Left hindlimb (tissue), 1 donor: Measurements from ENCODE around the gene AKT3.

ENCODE experiments used
- DNase-seq: peaks from one replicate; pipeline ENCODE4 v3.0.0-alpha.2; 2018

Gene AKT3

DNA sequence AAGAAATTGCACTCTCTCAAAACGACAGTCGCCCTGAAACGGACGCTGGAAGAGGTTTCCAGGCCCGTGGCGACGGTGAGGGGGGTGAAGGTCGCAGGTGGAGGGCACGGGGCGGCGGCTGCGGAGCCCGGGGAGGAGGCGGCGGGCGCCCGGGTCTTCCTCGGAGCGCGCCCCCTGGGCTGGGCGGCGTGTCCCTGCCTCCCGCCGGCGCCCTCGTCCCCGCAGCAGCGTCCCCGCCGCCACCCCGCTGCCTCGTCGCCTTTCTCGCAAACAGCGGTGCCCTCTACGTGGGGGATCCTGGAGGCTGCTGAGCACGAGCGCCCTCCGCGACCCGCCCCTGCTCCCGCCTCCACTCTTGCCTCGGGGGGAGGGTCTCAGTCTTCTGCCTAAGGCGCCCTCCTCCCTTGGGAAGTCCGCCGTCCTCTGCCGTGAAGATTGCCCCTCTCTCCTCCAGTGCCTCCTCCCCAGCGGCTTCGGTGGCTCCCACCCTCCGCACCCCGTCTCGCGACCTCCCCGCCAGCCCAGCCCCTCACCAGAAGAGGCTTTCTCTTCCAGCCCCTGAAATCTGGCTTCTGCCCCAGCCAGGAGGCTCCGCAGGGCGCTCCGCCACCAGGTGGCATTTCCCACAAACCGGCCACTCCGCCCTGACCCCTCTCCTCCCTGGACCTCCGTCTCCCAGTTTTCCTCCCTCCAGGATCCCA, 366.8 kb downstream of the AKT3 start:
- DNase-seq: no peak

DNA sequence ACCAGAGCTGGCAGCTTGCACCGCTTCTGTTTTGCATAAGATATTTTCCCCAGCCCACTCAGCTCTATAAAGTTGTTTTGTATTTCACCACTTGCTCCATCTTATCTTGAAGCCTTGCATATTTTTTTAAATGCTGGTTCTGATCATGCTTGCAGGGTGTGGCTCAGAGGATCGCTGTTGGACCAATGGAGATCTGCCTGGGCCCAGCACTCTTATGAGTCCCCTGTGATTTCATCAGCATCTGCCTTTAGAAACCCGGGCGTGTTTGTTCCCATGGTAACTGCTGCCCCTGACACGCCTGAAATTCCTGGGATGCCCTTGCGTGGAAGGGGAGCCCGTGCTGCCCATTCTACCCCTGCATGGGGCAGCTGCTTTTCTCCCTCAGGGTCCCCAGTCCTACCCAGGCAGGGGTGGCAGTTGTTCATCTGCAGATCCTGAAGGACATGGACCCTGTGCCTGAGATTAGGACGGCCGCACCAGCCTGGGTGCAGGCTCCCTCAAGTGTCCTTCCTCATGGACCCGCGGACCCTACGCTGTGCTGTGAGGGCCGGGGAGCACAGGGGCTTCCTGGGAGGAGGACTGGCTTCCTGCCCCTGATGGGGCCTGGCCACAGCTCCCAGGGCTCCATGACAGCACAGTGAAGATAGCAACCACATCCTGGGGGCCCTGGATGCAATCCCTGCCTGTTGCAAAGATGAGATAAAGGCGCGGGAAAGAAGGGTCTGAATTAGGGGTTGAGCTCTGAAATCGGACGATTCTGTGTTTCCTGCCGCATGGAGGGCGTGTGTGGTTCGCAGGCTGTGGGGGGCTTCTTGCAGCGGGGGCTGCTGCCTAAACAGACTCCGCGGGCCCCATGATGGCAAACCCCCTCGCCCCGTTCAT, 367.7 kb downstream of the AKT3 start:
- DNase-seq: no peak

DNA sequence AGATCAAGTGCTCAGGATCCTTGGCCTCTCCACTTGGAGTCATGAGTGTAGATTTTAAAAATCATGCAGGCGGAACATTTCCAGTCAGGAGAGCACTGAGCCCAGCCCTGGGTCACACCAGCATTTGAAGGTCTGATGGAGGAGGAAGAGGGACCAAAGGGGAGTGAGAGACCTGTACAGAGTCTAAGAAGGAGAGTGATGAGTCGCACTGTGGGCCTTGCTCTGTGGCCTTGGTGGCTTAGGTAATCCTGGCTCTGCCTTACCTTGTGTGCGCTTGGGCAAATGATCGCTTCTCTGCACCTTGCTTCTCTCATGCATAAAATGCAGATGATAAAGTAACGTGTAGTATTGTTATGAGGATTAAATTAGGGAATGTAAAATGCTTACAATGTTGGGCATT, 368.9 kb downstream of the AKT3 start:
- no peak for DNase-seq

DNA sequence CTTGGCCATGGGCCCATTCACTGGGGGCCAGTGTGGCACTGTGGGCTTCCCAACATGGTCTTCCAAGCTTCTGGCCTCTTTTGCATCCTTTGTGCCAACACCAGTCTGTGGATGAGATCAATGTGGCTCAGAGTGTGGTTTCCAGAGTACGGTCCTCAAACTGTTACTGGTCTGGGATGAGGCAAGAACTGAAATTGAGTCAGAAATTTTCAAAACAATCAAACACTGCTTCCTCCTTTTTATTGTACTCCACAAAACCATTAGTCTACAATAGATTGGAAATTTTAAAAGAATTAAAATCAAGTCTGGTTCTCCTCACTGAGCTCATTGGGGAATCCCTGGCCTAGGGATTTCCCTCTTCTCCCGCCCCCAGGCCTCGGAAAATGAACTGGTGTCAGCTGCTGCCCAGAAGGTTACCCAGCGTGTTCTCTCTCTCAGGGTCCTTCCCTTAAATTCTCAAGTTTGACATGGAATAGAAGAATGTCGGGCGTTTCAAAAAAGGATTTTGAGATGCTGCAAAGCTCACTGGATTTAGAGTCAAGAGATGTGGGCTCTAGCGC, 372.2 kb downstream of the AKT3 start:
- DNase-seq: no peak

DNA sequence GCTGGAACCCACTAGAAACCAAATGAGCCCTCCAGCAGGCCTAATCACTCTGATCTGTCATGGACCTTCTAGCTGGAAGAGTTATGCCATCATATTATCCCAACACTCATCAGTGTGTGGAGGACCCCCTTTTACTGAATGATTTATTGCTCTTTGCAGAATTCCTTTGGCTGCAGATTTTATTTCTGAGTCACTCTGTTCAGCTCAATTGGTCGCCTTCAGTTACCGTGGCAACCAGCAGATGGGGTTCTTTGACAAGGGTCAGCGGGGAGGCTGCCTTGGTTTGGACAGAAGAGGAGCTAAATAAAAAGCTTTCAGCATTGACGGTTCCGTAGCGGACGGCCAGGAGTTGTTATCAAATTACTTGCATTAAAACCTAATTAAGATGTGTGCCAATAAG, 374.1 kb downstream of the AKT3 start:
- DNase-seq: no peak

DNA sequence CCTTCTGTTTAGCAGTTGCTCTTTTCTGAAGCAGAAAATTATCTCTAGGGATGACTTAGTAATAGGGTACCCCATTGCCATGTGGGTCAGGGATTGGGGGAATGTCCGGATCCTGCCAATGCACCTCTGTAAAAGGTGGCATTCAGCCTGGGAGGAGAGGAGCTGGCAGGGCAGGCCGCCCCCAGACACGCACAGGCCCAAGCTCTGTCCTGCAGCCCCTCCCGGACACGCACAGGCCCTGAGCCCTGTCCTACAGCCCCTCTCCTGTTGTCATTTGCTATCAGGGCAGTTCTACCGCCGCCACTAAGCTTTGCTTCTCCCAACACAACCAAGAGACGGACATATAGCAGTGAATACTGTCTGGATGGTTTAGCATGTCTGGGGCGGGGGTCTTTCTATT, 375.1 kb downstream of the AKT3 start:
- no peak for DNase-seq

DNA sequence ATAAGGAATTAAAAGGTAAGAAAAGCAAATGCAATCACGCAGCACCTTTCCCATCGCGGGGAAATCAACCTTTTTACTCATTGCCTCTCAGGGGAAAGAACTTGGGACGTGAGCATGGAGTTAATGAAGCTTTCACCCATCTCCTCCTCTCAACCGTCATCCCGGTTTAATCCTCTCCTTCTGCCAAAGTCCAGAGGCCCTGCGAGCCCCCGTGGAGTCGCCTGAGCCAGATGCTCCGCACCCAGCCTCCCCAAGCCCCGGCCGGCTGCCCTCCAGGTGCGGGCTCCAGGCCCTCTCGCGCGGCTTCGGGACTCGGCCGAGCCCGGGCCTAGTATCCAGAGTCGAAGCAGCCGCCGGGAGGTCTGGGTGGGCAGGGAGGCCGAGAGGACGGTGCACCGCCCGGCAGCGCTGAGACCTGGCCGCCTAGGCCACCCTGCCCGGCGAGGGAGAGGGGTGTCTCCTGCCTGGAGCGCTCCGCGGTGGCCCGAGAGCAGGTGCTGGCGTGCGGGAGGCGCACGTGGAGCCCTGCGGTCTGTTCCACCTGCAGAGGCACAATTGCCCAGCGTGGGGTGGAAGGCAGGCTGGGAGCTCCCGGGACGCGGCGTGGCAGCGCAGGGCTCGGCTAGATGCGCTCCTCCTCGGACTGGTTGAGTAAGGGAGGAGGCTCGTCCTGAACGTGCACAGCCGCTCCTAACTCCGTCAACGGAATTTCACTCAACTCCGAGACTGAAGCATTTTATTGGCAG, 375.7 kb downstream of the AKT3 start:
- no peak for DNase-seq

DNA sequence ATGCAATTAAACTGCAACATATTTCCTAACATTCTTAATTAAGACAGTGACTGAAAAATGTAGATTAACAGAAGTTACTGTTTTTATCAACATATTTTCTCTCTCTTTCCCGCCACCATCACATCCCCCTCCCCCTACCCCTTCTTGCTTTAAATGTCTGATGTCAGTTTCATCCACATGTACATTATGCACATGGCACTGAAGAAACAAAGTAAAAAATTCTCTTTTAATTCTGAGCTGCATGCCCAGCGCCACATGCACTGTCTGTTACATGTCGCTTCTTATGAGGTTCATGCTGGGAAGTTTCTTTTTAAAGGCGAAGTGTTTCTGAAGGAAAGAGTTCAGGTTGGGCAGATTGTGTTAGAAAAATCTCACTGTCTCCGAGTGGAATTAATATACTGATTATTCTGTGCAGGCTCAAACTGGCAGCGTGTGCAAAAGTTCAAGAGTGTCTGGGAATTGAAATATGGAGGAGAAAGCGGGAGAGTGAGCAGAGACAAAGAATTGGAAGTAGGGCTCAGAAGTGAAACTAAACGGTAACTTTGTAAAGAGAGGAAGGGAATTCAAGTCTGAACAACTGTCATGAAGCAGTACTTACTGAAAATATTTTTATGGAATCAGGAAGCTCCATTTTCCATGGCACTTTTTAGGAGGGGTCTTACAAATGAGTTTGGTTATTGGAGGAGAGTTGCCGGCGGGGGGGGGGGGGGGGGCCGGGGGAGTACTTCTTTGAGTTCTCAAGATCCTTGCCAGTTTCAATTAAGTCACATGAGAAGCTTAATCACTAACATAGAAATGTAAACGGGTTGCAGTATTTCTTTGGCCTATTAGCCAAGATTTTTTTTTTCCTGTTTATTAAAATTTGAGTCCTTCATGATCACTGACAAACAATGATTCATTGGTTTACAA, 376.6 kb downstream of the AKT3 start:
- DNase-seq: no peak

DNA sequence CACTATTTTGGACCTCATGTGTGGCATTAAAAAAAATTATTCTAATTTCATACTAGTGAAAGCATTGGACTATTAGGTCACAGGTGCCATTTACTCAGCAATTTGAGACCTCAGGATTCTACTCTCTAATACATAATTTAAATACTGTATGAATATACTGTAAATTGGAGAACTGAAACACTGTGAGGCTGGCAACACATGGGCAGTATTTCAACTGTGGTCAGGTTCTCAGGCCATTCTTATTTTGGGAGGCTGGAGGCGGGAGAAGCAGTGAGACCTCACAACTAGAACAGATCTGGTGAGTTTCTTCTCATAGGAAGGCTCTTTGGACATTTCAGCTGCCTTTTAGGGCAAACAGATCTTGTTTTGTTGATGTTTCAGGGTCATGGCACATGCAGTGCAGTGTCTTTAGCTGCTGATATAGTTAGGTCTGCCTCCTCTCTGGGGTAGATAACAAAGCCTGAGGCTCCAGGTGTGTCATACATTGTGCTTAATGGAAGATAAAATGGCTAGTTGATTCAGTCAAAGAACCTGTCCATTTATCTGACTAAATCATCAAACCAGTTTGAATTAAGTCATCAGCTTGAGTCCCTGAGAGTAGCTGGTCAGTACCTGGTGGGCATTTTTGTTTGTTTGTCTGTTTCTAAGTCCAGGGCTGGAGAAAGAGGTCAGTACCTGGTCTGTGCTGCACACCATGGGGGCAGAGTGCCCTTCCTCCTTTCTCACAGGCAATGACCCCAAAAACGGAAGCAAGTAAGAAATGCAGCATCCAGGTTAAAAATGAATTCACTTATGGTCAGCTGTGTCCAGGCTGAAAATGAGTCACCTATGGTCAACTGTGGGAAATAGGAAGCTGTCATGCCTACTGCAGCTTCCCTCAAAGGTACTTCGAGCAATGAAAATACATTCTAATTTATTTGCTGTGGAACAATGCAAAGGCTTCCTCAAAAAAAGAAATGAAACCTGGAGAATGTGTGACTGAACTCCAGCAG, 378.0 kb downstream of the AKT3 start:
- DNase-seq: no peak

DNA sequence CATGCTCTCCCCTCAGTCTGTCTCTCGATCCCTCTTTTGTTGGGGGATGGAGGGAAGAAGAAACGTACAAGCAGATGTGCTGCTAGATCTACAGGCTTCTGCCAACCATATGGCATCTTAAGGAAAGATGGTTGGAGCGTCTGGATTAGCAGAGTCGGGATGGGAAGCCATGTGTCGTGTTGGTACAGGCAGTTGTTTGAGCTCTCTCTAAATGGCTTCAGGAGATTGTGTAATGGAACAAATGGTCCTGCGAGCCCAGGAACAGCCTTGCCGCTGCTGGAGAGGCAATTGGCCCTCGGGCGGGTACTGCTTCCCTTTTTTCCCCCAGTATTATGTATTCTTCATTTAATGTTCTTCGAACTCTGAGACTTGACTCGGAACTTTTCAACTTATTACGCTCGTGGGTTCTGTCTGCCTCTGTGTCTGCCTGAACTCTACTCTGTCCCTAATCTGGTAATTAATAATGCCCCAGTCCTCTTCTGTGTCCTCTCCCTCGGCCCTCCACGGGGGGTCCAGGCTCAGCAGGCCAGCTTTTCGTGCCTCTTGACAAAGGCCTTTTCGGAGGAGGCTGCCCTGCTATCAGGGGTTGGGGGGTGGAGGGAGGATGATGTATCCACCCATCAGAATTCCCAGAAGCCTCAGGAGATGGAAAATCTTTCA, 378.9 kb downstream of the AKT3 start:
- DNase-seq: no peak

DNA sequence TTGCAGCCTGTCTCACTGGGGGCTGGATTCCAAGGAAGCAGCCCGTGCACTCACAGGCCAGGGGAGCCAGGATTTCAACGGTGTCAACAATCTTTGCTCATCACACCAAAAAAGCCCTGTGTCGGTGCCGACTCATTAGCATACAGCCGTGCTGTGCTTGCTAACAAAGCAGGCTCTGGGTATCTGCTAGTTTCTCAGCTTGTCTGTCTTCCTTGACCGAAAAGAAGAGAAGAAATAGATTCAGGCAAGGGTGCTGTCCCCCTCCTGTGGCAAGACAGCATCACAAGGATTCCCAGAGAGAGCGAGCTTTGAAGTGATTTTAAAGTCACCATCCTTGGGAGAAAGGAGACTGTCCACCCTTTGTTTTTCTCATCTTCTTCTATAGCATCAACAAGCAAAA, 379.5 kb downstream of the AKT3 start:
- no peak for DNase-seq

DNA sequence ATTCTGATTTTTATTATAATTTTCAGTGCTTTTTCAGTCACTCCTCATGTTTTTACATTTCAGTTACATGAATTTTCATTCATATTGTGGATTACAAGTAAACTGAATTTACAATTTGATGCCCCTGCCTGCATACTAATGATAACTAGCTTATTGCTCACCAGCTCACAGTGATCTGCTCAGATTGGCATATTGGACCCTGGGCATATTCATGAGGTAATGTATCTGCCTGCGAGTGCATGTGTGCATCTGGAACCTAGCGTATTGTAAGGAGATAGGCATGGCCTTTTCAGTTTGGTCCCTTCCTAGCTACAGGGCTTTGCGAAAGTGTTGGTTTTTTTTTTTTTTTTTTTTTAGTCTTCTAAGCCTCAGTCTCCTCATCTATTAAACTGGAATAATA, 380.5 kb downstream of the AKT3 start:
- no peak for DNase-seq

DNA sequence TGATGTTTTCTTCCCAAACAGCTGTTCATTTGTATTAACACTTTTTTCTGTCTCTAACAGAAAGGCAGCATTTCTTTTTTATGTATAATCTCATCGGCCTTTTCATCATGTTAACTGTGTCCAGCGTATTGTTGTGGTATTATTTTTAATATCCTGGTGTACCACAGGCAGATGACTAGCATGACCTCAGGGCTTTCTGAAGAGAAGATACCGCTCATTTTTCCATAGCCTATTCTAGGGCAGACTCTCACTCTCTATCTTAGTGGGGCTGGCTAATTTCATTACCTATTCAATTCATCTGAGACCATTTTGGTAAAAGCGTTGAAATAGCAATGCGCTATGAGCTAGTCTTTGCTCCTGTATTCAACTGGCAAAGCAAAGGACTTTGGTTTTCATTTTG, 384.3 kb downstream of the AKT3 start:
- DNase-seq: no peak

DNA sequence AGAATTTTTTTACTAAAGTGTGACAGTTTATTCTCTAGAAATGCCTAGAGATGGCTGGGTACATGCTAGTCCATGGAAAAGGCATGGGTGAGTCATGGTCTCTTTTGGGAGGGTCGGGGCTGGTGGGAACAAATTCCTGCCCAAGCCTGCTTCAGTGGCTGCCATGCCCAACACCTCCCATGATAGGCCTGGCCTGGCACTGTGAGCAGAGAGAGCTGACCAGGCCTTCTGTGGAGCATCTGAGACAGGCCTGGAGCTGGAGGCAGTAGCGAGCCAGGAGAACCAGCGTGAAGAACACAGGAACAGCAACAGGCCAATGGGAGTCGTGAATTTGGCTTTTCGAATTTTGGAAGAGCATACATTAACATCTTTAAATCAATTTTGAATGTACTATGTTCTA, 385.0 kb downstream of the AKT3 start:
- no peak for DNase-seq

DNA sequence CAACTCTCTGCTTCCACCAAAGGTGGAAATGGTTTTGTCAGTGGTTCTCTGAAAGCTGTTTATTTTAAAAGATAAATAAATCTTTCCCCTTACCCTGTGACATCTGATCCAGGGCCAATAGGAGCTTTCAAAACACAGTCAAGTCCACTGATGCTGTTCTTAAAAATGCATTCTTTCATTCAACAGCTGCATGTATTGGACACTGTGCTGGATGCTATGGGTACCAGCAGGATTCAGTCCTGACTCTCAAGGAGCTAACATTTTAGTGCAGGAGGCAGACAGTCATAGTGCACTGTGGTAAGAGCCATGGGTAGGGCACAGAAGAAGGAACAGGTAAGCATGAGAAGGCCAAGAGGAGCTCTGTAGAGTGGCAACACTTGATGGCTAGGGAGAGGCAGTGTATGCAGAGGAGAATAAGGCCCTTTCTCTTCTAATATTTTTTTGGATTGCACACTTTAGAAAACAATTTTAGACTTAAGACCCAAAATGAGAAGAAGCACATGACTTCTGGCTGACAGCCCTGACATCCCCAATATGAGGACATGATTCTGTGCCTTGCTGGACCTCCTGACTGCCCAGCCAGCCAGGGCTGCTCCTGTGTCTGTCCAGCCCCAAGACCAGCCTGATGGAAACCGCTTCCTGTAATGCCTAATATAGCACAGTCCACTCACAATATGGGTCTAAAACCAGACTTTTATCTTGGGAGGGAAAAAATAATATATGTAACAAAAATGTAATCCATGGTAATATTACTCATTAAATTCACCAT, 386.9 kb downstream of the AKT3 start:
- no peak for DNase-seq

DNA sequence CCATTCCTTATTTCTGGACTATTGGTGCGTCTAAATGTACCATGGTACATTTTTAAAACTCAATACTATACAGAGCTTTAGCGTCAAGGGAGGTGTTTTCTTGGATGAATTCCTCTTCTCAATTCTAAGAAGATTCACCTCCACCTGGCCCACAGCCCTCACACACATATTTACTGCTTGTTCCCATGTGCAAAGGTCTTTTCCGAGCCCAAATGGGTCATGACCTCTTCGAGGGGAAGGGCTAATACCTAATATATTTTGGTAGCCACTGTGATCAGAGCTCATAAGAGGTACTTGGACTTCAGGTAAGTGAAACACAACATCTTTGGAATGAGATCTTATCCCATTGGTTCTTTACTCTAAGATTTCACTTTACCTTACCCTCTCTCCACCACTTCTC, 388.3 kb downstream of the AKT3 start:
- no peak for DNase-seq

DNA sequence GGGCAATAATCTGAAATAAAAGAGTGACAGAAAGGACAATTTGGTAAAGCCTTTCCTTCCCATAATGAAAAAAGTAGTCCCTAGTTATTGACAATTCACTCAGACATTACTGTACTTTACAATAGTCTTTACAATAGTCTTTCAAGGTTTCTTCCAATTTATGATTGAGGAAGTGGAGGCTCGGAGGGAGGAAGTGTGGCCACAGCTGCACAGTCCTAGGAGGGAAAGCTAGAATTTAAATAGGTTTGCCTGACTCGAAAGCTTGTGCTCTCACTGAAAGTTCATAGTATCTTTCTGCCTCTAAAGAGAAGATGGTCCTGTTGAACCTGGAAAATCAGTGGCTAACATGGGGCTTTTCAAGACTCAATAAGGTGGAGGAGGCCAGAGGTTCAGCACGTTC, 391.0 kb downstream of the AKT3 start:
- DNase-seq: no peak

DNA sequence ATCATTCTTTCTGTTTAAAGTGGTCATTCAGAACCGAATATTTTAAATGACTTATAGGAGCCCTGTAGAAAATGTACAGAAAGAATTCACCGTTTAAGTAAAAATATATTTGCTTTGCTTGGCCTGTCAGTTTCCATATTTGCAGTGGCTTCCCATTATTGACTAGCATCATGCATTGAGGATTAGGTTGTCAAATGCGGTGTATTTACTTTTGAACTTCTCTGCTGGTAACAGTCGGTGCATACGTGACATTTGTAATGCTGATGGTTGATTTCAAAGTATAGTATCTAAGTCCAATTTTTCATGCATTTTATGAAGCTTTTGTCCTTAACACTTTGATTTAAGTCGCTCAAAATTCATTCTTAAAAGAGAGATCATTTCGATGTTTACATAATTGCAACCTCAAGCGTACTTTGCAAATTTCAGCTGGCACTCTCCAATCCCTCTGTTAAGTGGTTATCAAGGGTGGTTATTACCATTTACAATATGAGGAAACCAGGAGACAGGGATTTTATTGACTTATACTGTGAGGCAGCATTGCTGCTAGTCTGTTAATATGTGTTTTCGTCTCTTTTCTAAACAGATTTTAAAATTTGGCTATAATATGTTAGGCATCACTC, 392.6 kb downstream of the AKT3 start:
- no peak for DNase-seq
